HCT116 (cell line): ENCODE data around the gene TENT4A. TPM values are rescaled to one million over a fixed set of nuclear protein-coding genes. Genes with fewer than 3 reads are reported as not detected.

ENCODE experiments used
- ATAC-seq: fragments of 200-7000 bp; cut with Tn5 transposase; 2 replicates; pipeline ENCODE4 v1.9.1; 2020; ENCODE audit warnings: mild to moderate bottlenecking, moderate library complexity
- BruUV-seq: library from RNA; stranded (reverse); fragments of 400-500 nt; replicated peaks from 2 replicates; lab custom pipeline; 2021; lab: Mats Ljungman, UMichigan
- CTCF ChIA-PET: fragments of 300-600 bp; sonication (Branson Sonifier 250); formaldehyde crosslinking; loops from one replicate; lab custom pipeline; 2021; ENCODE audit warnings: antibody characterized with exemption; lab: Charles Lee
- POLR2A ChIA-PET: fragments of 300-600, 350-600 bp; sonication (Branson Sonifier 250); formaldehyde crosslinking; loops from one replicate; lab custom pipeline; 2021; ENCODE audit warnings: antibody characterized with exemption; lab: Charles Lee
- RAD21 ChIA-PET, 2 experiments: fragments of 300-600 bp; sonication (Branson Sonifier 250); formaldehyde crosslinking; loops; one replicate each; lab custom pipeline; 2023; ENCODE audit warnings: low total read pairs in 2 of 2; ENCODE audit not compliant: uncharacterized antibody in 2 of 2, unreplicated experiment in 2 of 2, low non-redundant PET in 1 of 2; lab: Charles Lee
- DNase-seq: peaks from one replicate; pipeline ENCODE4 v3.0.0-alpha.2; 2010; ENCODE audit warnings: low read depth, low spot score
- H2AFZ ChIP-seq: fragments of 200-600 bp; shearing (Covaris generic), sonication (generic); 2 replicates; pipeline ENCODE4 v1.6.1; 2017; ENCODE audit warnings: low read depth, mixed run types, mixed read lengths, antibody characterized with exemption, low read length; ENCODE audit not compliant: poor library complexity, severe bottlenecking
- H3K27ac ChIP-seq: 2 replicates; pipeline ENCODE4 v1.5.1; 2012; ENCODE audit warnings: low read depth, low read length
- H3K27me3 ChIP-seq: fragments of 200-600 bp; sonication (generic); 2 replicates; pipeline ENCODE4 v1.6.1; 2016; ENCODE audit warnings: mixed run types, low read length, mixed read lengths; ENCODE audit not compliant: insufficient read depth
- H3K36me3 ChIP-seq, 2 experiments: fragments of 200-500 bp in 1 of 2; fragments of 200-600 bp in 1 of 2; sonication (Bioruptor generic) in 1 of 2; sonication (generic) in 1 of 2; 2 replicates each; pipeline versions ENCODE4 v1.5.1 to v1.6.1; 2014 to 2016; ENCODE audit warnings: low read length in 2 of 2, inconsistent platforms in 1 of 2, mixed read lengths in 1 of 2, mixed run types in 1 of 2; ENCODE audit not compliant: insufficient read depth in 2 of 2, control insufficient read depth in 1 of 2
- H3K4me1 ChIP-seq, 2 experiments: fragments of 200-600 bp in 1 of 2; sonication (generic) in 1 of 2; 2 replicates each; pipeline versions ENCODE4 v1.5.1 to v1.6.1; 2012 to 2017; ENCODE audit warnings: low read length in 2 of 2, inconsistent platforms in 1 of 2, mild to moderate bottlenecking in 1 of 2, mixed read lengths in 1 of 2, mixed run types in 1 of 2, moderate library complexity in 1 of 2; ENCODE audit not compliant: insufficient read depth in 2 of 2, control insufficient read depth in 1 of 2
- H3K4me2 ChIP-seq: fragments of 200-600 bp; sonication (generic); 2 replicates; pipeline ENCODE4 v1.6.1; 2017; ENCODE audit warnings: mixed run types, low read length, mixed read lengths
- H3K4me3 ChIP-seq, 2 experiments: fragments of 200-600 bp in 1 of 2; sonication (generic) in 1 of 2; replicated peaks in 1 of 2; 2 replicates each; pipeline ENCODE4 v1.5.1; 2011 to 2016; ENCODE audit warnings: low read length in 2 of 2, control low read depth in 1 of 2, low read depth in 1 of 2, mild to moderate bottlenecking in 1 of 2, mixed read lengths in 1 of 2, mixed run types in 1 of 2
- H3K79me2 ChIP-seq: fragments of 200-600 bp; sonication (generic); 2 replicates; pipeline ENCODE4 v1.6.1; 2017; ENCODE audit warnings: mild to moderate bottlenecking, mixed run types, low read length, moderate library complexity, mixed read lengths; ENCODE audit not compliant: insufficient read depth
- H3K9ac ChIP-seq: fragments of 200-600 bp; sonication (generic); 2 replicates; pipeline ENCODE4 v1.6.1; 2016; ENCODE audit warnings: low read length, mixed read lengths
- H3K9me2 ChIP-seq: fragments of 200-600 bp; sonication (generic), shearing (Covaris generic); 2 replicates; pipeline ENCODE4 v1.6.1; 2017; ENCODE audit warnings: mixed run types, mild to moderate bottlenecking, moderate library complexity; ENCODE audit not compliant: insufficient read depth
- H3K9me3 ChIP-seq, 2 experiments: fragments of 200-500 bp in 1 of 2; fragments of 200-600 bp in 1 of 2; sonication (Bioruptor generic) in 1 of 2; sonication (generic) in 1 of 2; 2 replicates each; pipeline ENCODE4 v1.6.1; 2014 to 2017; ENCODE audit warnings: low read length in 2 of 2, mixed read lengths in 2 of 2, inconsistent platforms in 1 of 2, low read depth in 1 of 2, mild to moderate bottlenecking in 1 of 2, mixed run types in 1 of 2, moderate library complexity in 1 of 2; ENCODE audit not compliant: control insufficient read depth in 1 of 2, insufficient read depth in 1 of 2
- H4K20me1 ChIP-seq: fragments of 200-600 bp; sonication (generic), shearing (Covaris generic); 2 replicates; pipeline ENCODE4 v1.6.1; 2017; ENCODE audit warnings: mixed run types, mild to moderate bottlenecking, moderate library complexity; ENCODE audit not compliant: insufficient read depth
- CBX3 ChIP-seq: IDR thresholded peaks from 2 replicates; pipeline ENCODE4 v1.6.1; 2012; ENCODE audit warnings: low read depth
- CEBPB ChIP-seq: IDR thresholded peaks from 2 replicates; pipeline ENCODE4 v1.6.1; 2012; ENCODE audit warnings: low read depth
- ELF1 ChIP-seq: IDR thresholded peaks from 2 replicates; pipeline ENCODE4 v1.6.1; 2012; ENCODE audit warnings: low read depth, borderline replicate concordance
- EZH2phosphoT487 ChIP-seq: fragments of 200-600 bp; IDR thresholded peaks from 2 replicates; pipeline ENCODE4 v1.6.1; 2018; ENCODE audit warnings: antibody characterized with exemption, borderline replicate concordance
- POLR2A ChIP-seq: IDR thresholded peaks from 2 replicates; pipeline ENCODE4 v1.7.0; 2011; ENCODE audit warnings: borderline replicate concordance; ENCODE audit not compliant: insufficient read depth, insufficient read length; ENCODE audit errors: extremely low read depth
- POLR2AphosphoS5 ChIP-seq: IDR thresholded peaks from 2 replicates; pipeline ENCODE4 v1.6.1; 2011; ENCODE audit warnings: mild to moderate bottlenecking, low read depth, low read length, moderate library complexity
- SP1 ChIP-seq: IDR thresholded peaks from 2 replicates; pipeline ENCODE4 v1.6.1; 2012; ENCODE audit warnings: low read depth
- SRF ChIP-seq: IDR thresholded peaks from 2 replicates; pipeline ENCODE4 v1.6.1; 2012; ENCODE audit warnings: low read depth
- TCF7L2 ChIP-seq: IDR thresholded peaks from 2 replicates; pipeline ENCODE4 v1.7.0; 2011; ENCODE audit warnings: borderline replicate concordance, inconsistent platforms; ENCODE audit not compliant: insufficient read depth, insufficient read length; ENCODE audit errors: extremely low read depth
- YY1 ChIP-seq: IDR thresholded peaks from 2 replicates; pipeline ENCODE4 v1.6.1; 2011; ENCODE audit warnings: low read length, low read depth, moderate library complexity, mild to moderate bottlenecking; ENCODE audit not compliant: insufficient replicate concordance; ENCODE audit errors: extremely low read depth
- ZFX ChIP-seq: fragments of 450-650 bp; IDR thresholded peaks from 2 replicates; pipeline ENCODE4 v1.6.1; 2017
- intact Hi-C: fragments of 100-400 bp; cut with micrococcal nuclease; formaldehyde crosslinking; loops from 2 replicates; pipeline ENCODE4 v1.10.0; 2022
- total RNA-seq: library from RNA; stranded (reverse); gene quantifications from one replicate; pipeline ENCODE4 v1.2.1, GENCODE V29; 2021; ENCODE audit not compliant: unreplicated experiment
- TF ChIP-seq, protein P1 (sequence below): IDR thresholded peaks from 2 replicates; pipeline ENCODE4 v1.6.1; 2011; ENCODE audit warnings: mild to moderate bottlenecking, low read length, moderate library complexity; ENCODE audit not compliant: insufficient replicate concordance; ENCODE audit errors: extremely low read depth
- TF ChIP-seq, protein P2 (sequence below): IDR thresholded peaks from 2 replicates; pipeline ENCODE4 v1.6.1; 2012
- TF ChIP-seq, protein P3 (sequence below), 3 experiments: fragments of 200-600 bp in 1 of 3; sonication (generic) in 1 of 3; IDR thresholded peaks in 2 of 3; conservative IDR thresholded peaks in 1 of 3; 2 replicates each; pipeline ENCODE4 v1.5.1; 2012 to 2017; ENCODE audit warnings: low read depth in 2 of 3, low read length in 2 of 3, antibody characterized with exemption in 1 of 3, borderline replicate concordance in 1 of 3, control low read depth in 1 of 3, mild to moderate bottlenecking in 1 of 3, mixed read lengths in 1 of 3, mixed run types in 1 of 3, moderate library complexity in 1 of 3; ENCODE audit not compliant: insufficient read depth in 1 of 3

Gene TENT4A
- total RNA-seq, 1 experiment from 2014 or later, result 39.8 TPM

DNA sequence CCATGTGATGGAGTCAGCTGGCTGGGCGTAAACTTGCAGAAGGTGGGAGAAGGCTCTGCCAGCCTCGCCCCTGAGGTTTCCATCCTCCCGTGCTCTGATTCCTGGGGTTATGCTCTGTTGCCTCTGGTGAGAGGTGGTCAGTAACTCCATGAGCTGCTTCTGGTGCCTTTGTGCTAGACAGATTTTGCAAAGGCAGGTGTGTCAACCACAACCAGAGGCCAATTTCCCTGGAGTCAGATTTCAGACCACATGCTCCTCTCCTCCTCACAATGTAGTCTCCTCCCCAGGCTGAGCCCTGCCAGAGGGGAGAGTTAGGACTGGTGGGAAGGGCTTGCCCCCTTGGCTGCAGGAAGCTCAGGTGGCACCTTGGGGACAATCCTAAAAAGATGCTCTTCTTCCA is 38.8 kb upstream of the TENT4A start:
- DNase-seq (no peak), ATAC-seq (no peak)
- H3K36me3 ChIP-seq, result peaks cover 0 to 13% of the 10 kb centered on the region in 2 experiments; a peak in 1 of 4 replicates
- H4K20me1 ChIP-seq, result no peaks in the 10 kb centered on the region
- no peaks in the 10 kb centered on the region for H3K27me3 ChIP-seq
- H3K4me2 ChIP-seq, result no peak overlapping the region
- no peak overlapping the region for H2AFZ ChIP-seq
- intact Hi-C loops, result no loop called here
- RAD21 ChIA-PET, result no interaction called here
- H3K4me1 ChIP-seq, result peaks cover 0 to 13% of the 10 kb centered on the region in 2 experiments; a peak in 2 of 4 replicates
- H3K9me2 ChIP-seq, result no peaks in the 10 kb centered on the region
- no peak overlapping the region for H3K4me3 ChIP-seq
- no peaks in the 10 kb centered on the region for H3K79me2 ChIP-seq
- CTCF ChIA-PET, result no interaction called here
- H3K9ac ChIP-seq, result no peak overlapping the region
- H3K27ac ChIP-seq, result no peak overlapping the region
- POLR2A ChIA-PET, result no interaction called here
- TF ChIP-seq EZH2phosphoT487, result no peak
- TF ChIP-seq, protein P1, sequence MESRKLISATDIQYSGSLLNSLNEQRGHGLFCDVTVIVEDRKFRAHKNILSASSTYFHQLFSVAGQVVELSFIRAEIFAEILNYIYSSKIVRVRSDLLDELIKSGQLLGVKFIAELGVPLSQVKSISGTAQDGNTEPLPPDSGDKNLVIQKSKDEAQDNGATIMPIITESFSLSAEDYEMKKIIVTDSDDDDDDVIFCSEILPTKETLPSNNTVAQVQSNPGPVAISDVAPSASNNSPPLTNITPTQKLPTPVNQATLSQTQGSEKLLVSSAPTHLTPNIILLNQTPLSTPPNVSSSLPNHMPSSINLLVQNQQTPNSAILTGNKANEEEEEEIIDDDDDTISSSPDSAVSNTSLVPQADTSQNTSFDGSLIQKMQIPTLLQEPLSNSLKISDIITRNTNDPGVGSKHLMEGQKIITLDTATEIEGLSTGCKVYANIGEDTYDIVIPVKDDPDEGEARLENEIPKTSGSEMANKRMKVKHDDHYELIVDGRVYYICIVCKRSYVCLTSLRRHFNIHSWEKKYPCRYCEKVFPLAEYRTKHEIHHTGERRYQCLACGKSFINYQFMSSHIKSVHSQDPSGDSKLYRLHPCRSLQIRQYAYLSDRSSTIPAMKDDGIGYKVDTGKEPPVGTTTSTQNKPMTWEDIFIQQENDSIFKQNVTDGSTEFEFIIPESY, result no peak
- no peak for TF ChIP-seq YY1
- no peak for TF ChIP-seq SP1
- no peak for TF ChIP-seq CEBPB
- no peak for TF ChIP-seq CBX3
- no peak for TF ChIP-seq ELF1
- TF ChIP-seq, protein P2, sequence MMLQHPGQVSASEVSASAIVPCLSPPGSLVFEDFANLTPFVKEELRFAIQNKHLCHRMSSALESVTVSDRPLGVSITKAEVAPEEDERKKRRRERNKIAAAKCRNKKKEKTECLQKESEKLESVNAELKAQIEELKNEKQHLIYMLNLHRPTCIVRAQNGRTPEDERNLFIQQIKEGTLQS, result no peak
- TF ChIP-seq, protein P3, sequence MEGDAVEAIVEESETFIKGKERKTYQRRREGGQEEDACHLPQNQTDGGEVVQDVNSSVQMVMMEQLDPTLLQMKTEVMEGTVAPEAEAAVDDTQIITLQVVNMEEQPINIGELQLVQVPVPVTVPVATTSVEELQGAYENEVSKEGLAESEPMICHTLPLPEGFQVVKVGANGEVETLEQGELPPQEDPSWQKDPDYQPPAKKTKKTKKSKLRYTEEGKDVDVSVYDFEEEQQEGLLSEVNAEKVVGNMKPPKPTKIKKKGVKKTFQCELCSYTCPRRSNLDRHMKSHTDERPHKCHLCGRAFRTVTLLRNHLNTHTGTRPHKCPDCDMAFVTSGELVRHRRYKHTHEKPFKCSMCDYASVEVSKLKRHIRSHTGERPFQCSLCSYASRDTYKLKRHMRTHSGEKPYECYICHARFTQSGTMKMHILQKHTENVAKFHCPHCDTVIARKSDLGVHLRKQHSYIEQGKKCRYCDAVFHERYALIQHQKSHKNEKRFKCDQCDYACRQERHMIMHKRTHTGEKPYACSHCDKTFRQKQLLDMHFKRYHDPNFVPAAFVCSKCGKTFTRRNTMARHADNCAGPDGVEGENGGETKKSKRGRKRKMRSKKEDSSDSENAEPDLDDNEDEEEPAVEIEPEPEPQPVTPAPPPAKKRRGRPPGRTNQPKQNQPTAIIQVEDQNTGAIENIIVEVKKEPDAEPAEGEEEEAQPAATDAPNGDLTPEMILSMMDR (IDR thresholded peaks at IDR 0.05 in 2 of 3, conservative IDR thresholded peaks at IDR 0.05 in 1 of 3; ENCODE audit: borderline replicate concordance in 1 of 3, insufficient read depth in 1 of 3, low read depth in 2 of 3, low read length in 2 of 3), result no peak
- no peak for TF ChIP-seq TCF7L2
- TF ChIP-seq ZFX, result no peak
- no peak for TF ChIP-seq SRF
- no peak for TF ChIP-seq POLR2AphosphoS5
- TF ChIP-seq POLR2A, result no peak
- TF ChIP-seq, all 23 proteins: peak for 0
- H3K9me3 ChIP-seq, result no peaks in the 10 kb centered on the region
- no TSS peak for BruUV-seq
